ENCODE data around the gene STUB1. TPM values are rescaled to one million over a fixed set of nuclear protein-coding genes. Genes with fewer than 3 reads are reported as not detected.

Gene STUB1
- total and polyA plus RNA-seq, 10 of the 15 experiments (the other 5 are each of a cell fraction or from before 2014, with no cell fraction given) = 4.2 to 136 (median 67.1) TPM

- no peak for TF ChIP-seq RELB (IDR thresholded peaks at IDR 0.05; ENCODE audit: low read depth)
- peak; percentile 32; the same call in 1 of the 2 replicates for TF ChIP-seq BACH1 (IDR thresholded peaks at IDR 0.05; ENCODE audit: borderline replicate concordance)
- no peak for TF ChIP-seq STAT1 (conservative IDR thresholded peaks at IDR 0.05)
- no peak for TF ChIP-seq FOXM1 (IDR thresholded peaks at IDR 0.05; ENCODE audit: low read depth, low read length)
- no peak for TF ChIP-seq E2F4 (IDR thresholded peaks at IDR 0.05; ENCODE audit: low read depth, low read length)
- no peak for TF ChIP-seq ZNF687 (IDR thresholded peaks at IDR 0.05)
- TF ChIP-seq LARP7 (IDR thresholded peaks at IDR 0.05) = peak; percentile 27; the same call in 1 of the 2 replicates
- TF ChIP-seq CHD1 (IDR thresholded peaks at IDR 0.05; ENCODE audit: low read depth, low read length) = no peak
- TF ChIP-seq SKIL (IDR thresholded peaks at IDR 0.05; ENCODE audit: low read depth, poor library complexity, severe bottlenecking) = no peak
- TF ChIP-seq GATAD2B (conservative IDR thresholded peaks at IDR 0.05; ENCODE audit: low read depth) = no peak
- TF ChIP-seq PAX8 (IDR thresholded peaks at IDR 0.05) = no peak
- TF ChIP-seq NFYB (IDR thresholded peaks at IDR 0.05; ENCODE audit: insufficient read depth, low read depth, low read length) = no peak
- TF ChIP-seq EGR1 (IDR thresholded peaks at IDR 0.05; ENCODE audit: borderline replicate concordance in 1 of 2, low read depth in 2 of 2, low read length in 2 of 2) = no peak
- no peak for TF ChIP-seq NR2C2 (IDR thresholded peaks at IDR 0.05; ENCODE audit: borderline replicate concordance, control insufficient read depth, insufficient read length, low read depth)
- TF ChIP-seq E4F1 (IDR thresholded peaks at IDR 0.05; ENCODE audit: borderline replicate concordance, partially characterized antibody) = no peak
- TF ChIP-seq ZNF24 (IDR thresholded peaks at IDR 0.05) = no peak
- peak; percentile 10 for TF ChIP-seq SP1 (IDR thresholded peaks at IDR 0.05; ENCODE audit: low read depth, low read length)
- no peak for TF ChIP-seq FOXK2 (IDR thresholded peaks at IDR 0.05)
These were observed 31.5 kb downstream of the STUB1 start (continued) for GRCh38 chr16:711548-712320.
